ENCODE data around the gene RFX1. TPM values are rescaled to one million over a fixed set of nuclear protein-coding genes. Genes with fewer than 3 reads are reported as not detected.

RFX1 gene
- total and polyA plus RNA-seq, 9 of the 15 experiments (the other 6 are each of a cell fraction or from before 2014, with no cell fraction given): 0.14 to 19.3 (median 1.2) TPM

GRCh38 chr19:14031719-14032480, 25.8 kb upstream of the RFX1 start, which contains the start of gene IL27RA (continued):
- TF ChIP-seq, protein P1, sequence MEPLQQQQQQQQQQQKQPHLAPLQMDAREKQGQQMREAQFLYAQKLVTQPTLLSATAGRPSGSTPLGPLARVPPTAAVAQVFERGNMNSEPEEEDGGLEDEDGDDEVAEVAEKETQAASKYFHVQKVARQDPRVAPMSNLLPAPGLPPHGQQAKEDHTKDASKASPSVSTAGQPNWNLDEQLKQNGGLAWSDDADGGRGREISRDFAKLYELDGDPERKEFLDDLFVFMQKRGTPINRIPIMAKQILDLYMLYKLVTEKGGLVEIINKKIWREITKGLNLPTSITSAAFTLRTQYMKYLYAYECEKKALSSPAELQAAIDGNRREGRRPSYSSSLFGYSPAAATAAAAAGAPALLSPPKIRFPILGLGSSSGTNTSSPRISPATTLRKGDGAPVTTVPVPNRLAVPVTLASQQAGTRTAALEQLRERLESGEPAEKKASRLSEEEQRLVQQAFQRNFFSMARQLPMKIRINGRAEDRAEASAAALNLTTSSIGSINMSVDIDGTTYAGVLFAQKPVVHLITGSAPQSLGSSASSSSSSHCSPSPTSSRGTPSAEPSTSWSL (CRISPR knock-in tag; IDR thresholded peaks at IDR 0.05; ENCODE audit: borderline replicate concordance): no peak
- TF ChIP-seq, protein P2, sequence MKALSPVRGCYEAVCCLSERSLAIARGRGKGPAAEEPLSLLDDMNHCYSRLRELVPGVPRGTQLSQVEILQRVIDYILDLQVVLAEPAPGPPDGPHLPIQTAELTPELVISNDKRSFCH (CRISPR knock-in tag; IDR thresholded peaks at IDR 0.05): no peak
- TF ChIP-seq, protein P2 (tag; IDR thresholded peaks at IDR 0.05): peak; percentile 83; the same call in 1 of the 2 replicates
- TF ChIP-seq GABPA (tag; conservative IDR thresholded peaks at IDR 0.05; ENCODE audit: low read depth) (peak; percentile 74; the same call in 1 of the 2 replicates), FOXK2 (conservative IDR thresholded peaks at IDR 0.05 in 1 of 2, IDR thresholded peaks at IDR 0.05 in 1 of 2; ENCODE audit: low read depth in 2 of 2) (no peak), DDX20 (tag; IDR thresholded peaks at IDR 0.05; ENCODE audit: low read depth) (no peak), FOXJ2 (tag; IDR thresholded peaks at IDR 0.05) (no peak), HDAC8 (tag; IDR thresholded peaks at IDR 0.05) (no peak), THRA (IDR thresholded peaks at IDR 0.05) (no peak), RFX5 (IDR thresholded peaks at IDR 0.05; ENCODE audit: low read depth, low read length) (no peak), STAT5A (IDR thresholded peaks at IDR 0.05; ENCODE audit: borderline replicate concordance, low read length) (no peak), GABPB2 (CRISPR knock-in tag; conservative IDR thresholded peaks at IDR 0.05) (no peak), ZNF134 (CRISPR knock-in tag; conservative IDR thresholded peaks at IDR 0.05) (no peak), YBX1 (IDR thresholded peaks at IDR 0.05) (no peak), JUN (IDR thresholded peaks at IDR 0.05; ENCODE audit: borderline replicate concordance, low read depth, low read length) (peak; percentile 12; the same call in 1 of the 2 replicates), JUN (CRISPR knock-in tag; IDR thresholded peaks at IDR 0.05; ENCODE audit: borderline replicate concordance) (no peak), ZNF778 (CRISPR knock-in tag; IDR thresholded peaks at IDR 0.05) (no peak), HOMEZ (CRISPR knock-in tag; IDR thresholded peaks at IDR 0.05) (no peak), POLR2G (IDR thresholded peaks at IDR 0.05; ENCODE audit: low read depth, low read length) (peak; percentile 92), SNRNP70 (optimal IDR thresholded peaks at IDR 0.05; ENCODE audit: low read depth, low read length) (no peak), ZNF79 (CRISPR knock-in tag; IDR thresholded peaks at IDR 0.05; ENCODE audit: low read depth) (no peak), MAFF (IDR thresholded peaks at IDR 0.05; ENCODE audit: low read length) (no peak)
- TF ChIP-seq, protein P3, sequence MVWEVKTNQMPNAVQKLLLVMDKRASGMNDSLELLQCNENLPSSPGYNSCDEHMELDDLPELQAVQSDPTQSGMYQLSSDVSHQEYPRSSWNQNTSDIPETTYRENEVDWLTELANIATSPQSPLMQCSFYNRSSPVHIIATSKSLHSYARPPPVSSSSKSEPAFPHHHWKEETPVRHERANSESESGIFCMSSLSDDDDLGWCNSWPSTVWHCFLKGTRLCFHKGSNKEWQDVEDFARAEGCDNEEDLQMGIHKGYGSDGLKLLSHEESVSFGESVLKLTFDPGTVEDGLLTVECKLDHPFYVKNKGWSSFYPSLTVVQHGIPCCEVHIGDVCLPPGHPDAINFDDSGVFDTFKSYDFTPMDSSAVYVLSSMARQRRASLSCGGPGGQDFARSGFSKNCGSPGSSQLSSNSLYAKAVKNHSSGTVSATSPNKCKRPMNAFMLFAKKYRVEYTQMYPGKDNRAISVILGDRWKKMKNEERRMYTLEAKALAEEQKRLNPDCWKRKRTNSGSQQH (CRISPR knock-in tag; IDR thresholded peaks at IDR 0.05): no peak
